Neuron (in vitro differentiated cells): ENCODE results near the gene CHCT1.

Experiments used
- H2AFZ ChIP-seq: one replicate; pipeline ENCODE4 v1.6.1; 2013; ENCODE audit warnings: low read depth, mild to moderate bottlenecking, inconsistent platforms, low read length, moderate library complexity
- H3K27me3 ChIP-seq: one replicate; pipeline ENCODE4 v1.6.1; 2013; ENCODE audit warnings: low read length; ENCODE audit not compliant: insufficient read depth
- H3K36me3 ChIP-seq: one replicate; pipeline ENCODE4 v1.6.1; 2013; ENCODE audit warnings: low read length; ENCODE audit not compliant: insufficient read depth
- H3K4me1 ChIP-seq: one replicate; pipeline ENCODE4 v1.6.1; 2013; ENCODE audit warnings: low read length; ENCODE audit not compliant: insufficient read depth
- H3K4me3 ChIP-seq: 2 replicates; pipeline ENCODE4 v1.5.1; 2013; ENCODE audit warnings: mild to moderate bottlenecking, low read length, moderate library complexity
- H3K9me3 ChIP-seq: one replicate; pipeline ENCODE4 v1.6.1; 2013; ENCODE audit warnings: low read length

CHCT1 gene

GRCh38 chr17:60468371-60468770 is 46.1 kb downstream of the CHCT1 start:
- Histone ChIP-seq H3K9me3 (peaks cover 7% of the 10 kb centered on the region), H3K27me3 (no peaks in the 10 kb centered on the region), H3K4me1 (no peaks in the 10 kb centered on the region), H3K36me3 (peaks cover 72% of the 10 kb centered on the region), H3K4me3 (no peak overlapping the region), H2AFZ (no peak overlapping the region)

GRCh38 chr17:60471451-60471850 is 49.2 kb downstream of the CHCT1 start:
- H2AFZ ChIP-seq: no peak overlapping the region
- no peaks in the 10 kb centered on the region for H3K27me3 ChIP-seq
- peaks cover 63% of the 10 kb centered on the region for H3K36me3 ChIP-seq
- no peaks in the 10 kb centered on the region for H3K4me1 ChIP-seq
- peaks cover 7% of the 10 kb centered on the region for H3K9me3 ChIP-seq
- no peak overlapping the region for H3K4me3 ChIP-seq

- H3K27me3 ChIP-seq: no peaks in the 10 kb centered on the region
- no peak overlapping the region for H3K4me3 ChIP-seq
- H3K9me3 ChIP-seq: peaks cover 7% of the 10 kb centered on the region
- no peak overlapping the region for H2AFZ ChIP-seq
- no peaks in the 10 kb centered on the region for H3K4me1 ChIP-seq
- H3K36me3 ChIP-seq: peaks cover 67% of the 10 kb centered on the region
Observed at GRCh38 chr17:60472449-60472848, 50.2 kb downstream of the CHCT1 start.

GRCh38 chr17:60473788-60474187 is 51.5 kb downstream of the CHCT1 start:
- H3K9me3 ChIP-seq: peaks cover 7% of the 10 kb centered on the region
- no peak overlapping the region for H3K4me3 ChIP-seq
- peaks cover 63% of the 10 kb centered on the region for H3K36me3 ChIP-seq
- H3K27me3 ChIP-seq: no peaks in the 10 kb centered on the region
- H2AFZ ChIP-seq: no peak overlapping the region
- H3K4me1 ChIP-seq: no peaks in the 10 kb centered on the region
